HepG2 (cell line): ENCODE results near the gene CCDC57. TPM values are rescaled to one million over a fixed set of nuclear protein-coding genes. Genes with fewer than 3 reads are reported as not detected.

Experiments
- CHD4 ChIP-seq: fragments of 200-600 bp; sonication (generic); IDR thresholded peaks from 2 replicates; pipeline ENCODE4 v1.7.0; 2017; ENCODE audit warnings: mild to moderate bottlenecking, low read length, borderline replicate concordance
- FIP1L1 ChIP-seq: fragments of 200-400 bp; formaldehyde crosslinking; IDR thresholded peaks from 2 replicates; pipeline ENCODE4 v1.6.1; 2018; ENCODE audit warnings: low read depth, mild to moderate bottlenecking, low read length, moderate library complexity, borderline replicate concordance; ENCODE audit not compliant: insufficient read depth
- FOXJ3 ChIP-seq: sonication (generic); formaldehyde crosslinking; IDR thresholded peaks from 2 replicates; pipeline ENCODE4 v1.4.0; 2020; ENCODE audit warnings: missing genetic modification reagents, mild to moderate bottlenecking, borderline replicate concordance
- GLI4 ChIP-seq: sonication (generic); formaldehyde crosslinking; IDR thresholded peaks from 2 replicates; pipeline ENCODE4 v1.5.1; 2020; ENCODE audit warnings: missing genetic modification reagents, mild to moderate bottlenecking, moderate library complexity, borderline replicate concordance
- KAT7 ChIP-seq: IDR thresholded peaks from 2 replicates; pipeline ENCODE4 v1.6.1; 2018; ENCODE audit warnings: borderline replicate concordance, missing compliant biosample characterization
- KDM1A ChIP-seq: IDR thresholded peaks from 2 replicates; pipeline ENCODE4 v1.6.1; 2016; ENCODE audit warnings: missing compliant biosample characterization
- MAX ChIP-seq: IDR thresholded peaks from 2 replicates; pipeline ENCODE4 v1.6.1; 2012; ENCODE audit warnings: inconsistent platforms
- MTA3 ChIP-seq: sonication (generic); formaldehyde crosslinking; IDR thresholded peaks from 2 replicates; pipeline ENCODE4 v1.4.0; 2020; ENCODE audit warnings: missing genetic modification reagents
- NFIB ChIP-seq: sonication (generic); formaldehyde crosslinking; IDR thresholded peaks from 2 replicates; pipeline ENCODE4 v1.9.0; 2021; ENCODE audit warnings: missing genetic modification reagents, mild to moderate bottlenecking, borderline replicate concordance
- PAWR ChIP-seq: sonication (generic); formaldehyde crosslinking; IDR thresholded peaks from 2 replicates; pipeline ENCODE4 v1.4.0; 2020; ENCODE audit warnings: missing genetic modification reagents, mild to moderate bottlenecking, borderline replicate concordance
- POGK ChIP-seq: sonication (generic); formaldehyde crosslinking; conservative IDR thresholded peaks from 2 replicates; pipeline ENCODE4 v1.8.0; 2022; ENCODE audit warnings: mild to moderate bottlenecking, moderate library complexity, missing genetic modification reagents
- SETDB1 ChIP-seq: sonication (generic); formaldehyde crosslinking; IDR thresholded peaks from 2 replicates; pipeline ENCODE4 v1.5.1; 2020; ENCODE audit warnings: missing genetic modification reagents, mild to moderate bottlenecking, borderline replicate concordance
- THAP8 ChIP-seq: sonication (generic); formaldehyde crosslinking; IDR thresholded peaks from 2 replicates; pipeline ENCODE4 v1.5.1; 2020; ENCODE audit warnings: missing genetic modification reagents, mild to moderate bottlenecking, borderline replicate concordance
- TSC22D2 ChIP-seq: sonication (generic); formaldehyde crosslinking; IDR thresholded peaks from 2 replicates; pipeline ENCODE4 v1.5.1; 2020; ENCODE audit warnings: missing genetic modification reagents, mild to moderate bottlenecking, borderline replicate concordance
- ZFY ChIP-seq: sonication (generic); formaldehyde crosslinking; IDR thresholded peaks from 2 replicates; pipeline ENCODE4 v1.4.0; 2020; ENCODE audit warnings: missing genetic modification reagents
- ZNF296 ChIP-seq: sonication (generic); formaldehyde crosslinking; conservative IDR thresholded peaks from 2 replicates; pipeline ENCODE4 v1.5.0; 2020; ENCODE audit warnings: mild to moderate bottlenecking, missing genetic modification reagents
- ZNF576 ChIP-seq: sonication (generic); formaldehyde crosslinking; IDR thresholded peaks from 2 replicates; pipeline ENCODE4 v1.4.0; 2020; ENCODE audit warnings: mild to moderate bottlenecking, missing genetic modification reagents
- ZNF646 ChIP-seq: sonication (generic); formaldehyde crosslinking; IDR thresholded peaks from 2 replicates; pipeline ENCODE4 v1.9.0; 2021; ENCODE audit warnings: mild to moderate bottlenecking, missing genetic modification reagents
- ZNF782 ChIP-seq: sonication (generic); formaldehyde crosslinking; IDR thresholded peaks from 2 replicates; pipeline ENCODE4 v1.4.0; 2020; ENCODE audit warnings: missing genetic modification reagents, mild to moderate bottlenecking, borderline replicate concordance
- ZSCAN20 ChIP-seq: sonication (generic); formaldehyde crosslinking; IDR thresholded peaks from 2 replicates; pipeline ENCODE4 v1.4.0; 2020; ENCODE audit warnings: missing genetic modification reagents, mild to moderate bottlenecking, borderline replicate concordance
- ZSCAN31 ChIP-seq: sonication (generic); formaldehyde crosslinking; IDR thresholded peaks from 2 replicates; pipeline ENCODE4 v1.5.0; 2020; ENCODE audit warnings: low read depth, mild to moderate bottlenecking, missing genetic modification reagents
- polyA plus RNA-seq, 8 experiments: library from polyadenylated mRNA; depleted of rRNA in 3 of 8; stranded (reverse) in 7 of 8; unstranded in 1 of 8; fragments of >200 nt; fragmentation: Illumina TruSeq in 4 of 8; extraction: Trizol in 4 of 8; gene quantifications; 2 replicates each; pipeline versions ENCODE4 v1.2.1 to v1.2.3, GENCODE V29; 2011 to 2016; ENCODE audit warnings: low read depth in 4 of 8, missing spikeins in 1 of 8, mixed read lengths in 1 of 8; ENCODE audit not compliant: insufficient read depth in 1 of 8
- total RNA-seq, 5 experiments: library from RNA; depleted of rRNA; stranded (reverse); fragments of >200 nt; fragmentation: Illumina TruSeq; extraction: Trizol; gene quantifications; 2 replicates each; pipeline ENCODE4 v1.2.3, GENCODE V29; 2016; ENCODE audit warnings: low read depth in 1 of 5

CCDC57 gene
- total and polyA plus RNA-seq, 2 of the 13 experiments (the other 11 are each of a cell fraction or from before 2014, with no cell fraction given) = 59.3 to 59.9 TPM

GRCh38 chr17:82217120-82217529 lies 4.5 kb upstream of the CCDC57 start (continued):
- 0 out of 2 replicates have a peak, but pooled peaks have one; percentile 74 for TF ChIP-seq PAWR (CRISPR knock-in tag)
- TF ChIP-seq SETDB1 = no peak
- TF ChIP-seq KDM1A (CRISPR knock-in tag) = no peak
- TF ChIP-seq ZNF296 = 0 out of 2 replicates have a peak, but pooled peaks have one; percentile 23
- no peak for TF ChIP-seq CHD4
- no peak for TF ChIP-seq POGK (CRISPR knock-in tag)
- no peak for TF ChIP-seq ZSCAN31 (CRISPR knock-in tag)
- no peak for TF ChIP-seq GLI4 (CRISPR knock-in tag)
- TF ChIP-seq THAP8 = peak; percentile 48; the same call in 1 of the 2 replicates
- no peak for TF ChIP-seq ZFY (CRISPR knock-in tag)
- TF ChIP-seq FIP1L1 = no peak
- TF ChIP-seq KAT7 (CRISPR knock-in tag) = 0 out of 2 replicates have a peak, but pooled peaks have one; percentile 10
- no peak for TF ChIP-seq ZNF576 (CRISPR knock-in tag)
- TF ChIP-seq ZNF646 (CRISPR knock-in tag) = no peak
- no peak for TF ChIP-seq TSC22D2 (CRISPR knock-in tag)
- TF ChIP-seq ZNF782 (CRISPR knock-in tag) = peak; percentile 88; the same call in 1 of the 2 replicates
- no peak for TF ChIP-seq MTA3 (CRISPR knock-in tag)
- no peak for TF ChIP-seq MAX
- no peak for TF ChIP-seq NFIB (CRISPR knock-in tag)
- TF ChIP-seq FOXJ3 (CRISPR knock-in tag) = peak; percentile 54; the same call in 1 of the 2 replicates
- TF ChIP-seq ZSCAN20 (CRISPR knock-in tag) = 0 out of 2 replicates have a peak, but pooled peaks have one; percentile 37
